ENCODE results near the gene DPH2.

GRCh38 chr1:43981135-43981491 lies 11.3 kb downstream of the DPH2 start:
- TF ChIP-seq CTCF (IDR thresholded peaks at IDR 0.05): no peak
- TF ChIP-seq POLR2AphosphoS5 (IDR thresholded peaks at IDR 0.05): no peak

Data from sigmoid colon (tissue), 4 donors.